CD4-positive, alpha-beta T cell treated with Interleukin-15 for 1 hour (primary cell): ENCODE results near the gene IL1RL2.
A peak's percentile ranks its signal among the peaks of the same experiment; 100 is the strongest.

ENCODE experiments used
- DNase-seq: peaks from one replicate; pipeline ENCODE4 v3.0.0-alpha.2; 2020

IL1RL2 gene

DNA sequence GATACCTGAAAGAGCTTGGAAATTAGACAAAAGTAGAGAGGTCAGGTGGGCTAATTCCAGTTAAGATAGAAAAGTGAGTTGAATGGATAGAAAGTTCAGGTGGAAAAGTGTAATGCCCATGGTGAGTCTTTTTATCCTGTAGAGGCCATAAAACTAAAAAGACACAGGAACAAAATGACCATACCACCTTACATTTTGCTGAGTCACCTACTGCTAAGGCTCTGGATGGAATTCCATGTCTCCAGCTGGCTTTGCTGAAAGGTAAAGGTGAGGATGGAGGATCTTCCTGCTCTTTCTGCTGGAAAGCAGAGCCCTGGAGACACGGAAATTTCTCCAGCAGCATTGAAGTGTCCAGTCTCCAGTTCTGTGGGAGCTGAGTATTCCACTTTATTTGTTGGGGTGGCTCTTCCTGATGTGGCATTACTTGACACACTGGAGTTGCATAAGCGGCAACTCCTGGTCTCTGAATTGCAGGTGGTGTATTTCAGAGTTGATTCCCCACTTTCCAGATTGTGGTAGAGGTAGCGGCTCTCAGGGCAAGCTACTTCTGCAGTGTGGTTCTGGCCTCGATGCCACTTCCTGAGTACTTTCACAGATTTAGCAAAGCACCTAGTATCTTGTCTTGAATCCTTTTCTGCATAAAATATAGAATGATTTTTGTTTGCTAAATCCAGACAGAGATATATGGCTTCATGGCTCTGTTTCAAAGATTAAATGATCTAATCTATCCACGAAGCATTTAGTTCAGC, 10.7 kb downstream of the IL1RL2 start:
- DNase-seq, result no peak

- DNase-seq, result no peak
Measured at GRCh38 chr2:102200539-102200938, 13.7 kb downstream of the IL1RL2 start.

- no peak for DNase-seq
Measured at GRCh38 chr2:102204638-102205037, 17.8 kb downstream of the IL1RL2 start.

- DNase-seq, result no peak
Measured at GRCh38 chr2:102206666-102207341, 20.0 kb downstream of the IL1RL2 start.

DNA sequence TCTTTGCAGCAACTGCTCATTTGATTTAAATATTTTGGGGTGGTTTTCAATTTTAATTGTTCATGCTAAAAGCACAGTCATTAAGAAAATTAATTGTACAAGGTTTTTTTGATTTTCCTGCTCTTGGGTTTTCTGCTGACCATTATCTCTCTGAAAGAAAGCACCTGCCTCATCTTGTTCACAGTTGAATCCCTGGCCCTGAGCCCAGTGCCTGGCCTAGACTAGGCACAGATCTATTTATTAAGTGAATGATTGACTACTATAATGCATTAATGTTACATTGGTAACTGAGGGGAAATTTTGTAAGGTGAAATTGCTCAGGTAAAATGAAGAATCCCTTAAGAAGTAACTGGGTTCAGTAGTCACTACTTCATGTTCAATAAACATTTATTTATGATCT, 22.0 kb downstream of the IL1RL2 start:
- DNase-seq, result no peak

DNA sequence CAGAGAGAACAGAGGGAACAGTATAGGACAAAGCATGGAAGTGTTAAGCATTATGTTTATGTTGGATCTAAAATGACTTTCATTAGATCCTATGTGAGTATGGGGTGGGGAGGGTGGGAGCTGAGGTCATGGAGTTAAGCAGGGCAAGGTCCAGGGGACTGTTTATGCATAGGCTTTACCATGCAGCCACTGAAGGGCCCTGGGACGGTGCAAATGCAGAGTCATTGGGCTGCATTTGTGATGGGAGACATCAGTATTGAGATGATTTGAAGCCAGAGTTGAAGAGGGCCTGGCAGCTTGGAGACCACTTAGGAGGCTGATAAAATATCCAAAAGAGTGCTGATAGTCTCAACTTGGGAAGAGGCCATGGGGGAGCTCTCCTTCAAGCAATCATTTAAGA, 22.7 kb downstream of the IL1RL2 start:
- no peak for DNase-seq

DNA sequence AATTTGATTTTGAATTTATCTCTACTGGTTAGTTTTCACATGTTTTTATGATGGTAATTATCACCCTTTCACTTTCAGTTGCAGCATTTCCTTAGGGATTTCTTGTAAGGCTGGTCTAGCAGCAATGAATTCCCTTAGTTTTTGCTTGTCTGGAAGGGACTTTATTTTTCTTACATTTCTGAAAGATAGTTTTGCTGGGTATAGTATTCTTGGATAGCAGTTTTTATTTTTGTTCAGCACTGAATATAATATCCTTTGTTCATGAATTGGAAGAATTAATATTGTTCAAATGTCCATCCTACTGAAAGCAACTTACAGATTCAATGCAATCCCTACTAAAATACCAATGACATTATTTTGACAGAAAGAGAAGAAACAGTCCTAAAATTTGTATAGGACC, 30.2 kb downstream of the IL1RL2 start:
- DNase-seq, result no peak

GRCh38 chr2:102224824-102225739, 38.3 kb downstream of the IL1RL2 start:
- DNase-seq, result no peak

GRCh38 chr2:102226171-102226570, 39.3 kb downstream of the IL1RL2 start:
- DNase-seq, result no peak

GRCh38 chr2:102226612-102227391, 40.0 kb downstream of the IL1RL2 start:
- no peak for DNase-seq

DNA sequence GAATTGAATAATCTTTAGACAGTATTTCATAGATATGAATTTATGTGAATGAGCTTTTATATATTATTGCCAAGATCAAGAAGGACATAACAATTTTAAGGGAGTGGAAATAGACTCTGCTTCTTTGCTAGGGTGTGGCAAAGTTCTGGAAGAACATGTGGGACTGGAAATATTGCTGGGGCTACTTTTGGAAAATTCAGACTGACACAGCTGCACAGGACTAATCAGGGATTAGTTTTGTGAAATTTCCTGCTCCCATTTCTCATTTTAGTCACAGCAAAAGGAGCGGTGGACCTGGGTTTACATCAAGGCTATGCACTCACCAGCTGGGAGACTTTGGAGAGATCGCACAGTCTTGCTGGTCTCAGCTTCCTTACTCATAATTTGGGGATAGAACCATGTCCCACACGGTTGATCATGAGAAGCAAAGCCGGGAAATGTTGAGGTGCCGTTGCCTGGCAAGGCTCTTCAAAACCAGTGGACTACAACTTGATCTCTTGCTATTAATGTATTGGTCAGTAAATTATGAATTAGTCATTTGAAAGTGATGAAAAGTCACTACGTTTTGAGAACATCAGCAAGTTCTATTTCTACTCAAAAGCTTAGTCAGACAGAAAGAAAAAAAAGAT, 42.4 kb downstream of the IL1RL2 start:
- DNase-seq, result no peak

DNA sequence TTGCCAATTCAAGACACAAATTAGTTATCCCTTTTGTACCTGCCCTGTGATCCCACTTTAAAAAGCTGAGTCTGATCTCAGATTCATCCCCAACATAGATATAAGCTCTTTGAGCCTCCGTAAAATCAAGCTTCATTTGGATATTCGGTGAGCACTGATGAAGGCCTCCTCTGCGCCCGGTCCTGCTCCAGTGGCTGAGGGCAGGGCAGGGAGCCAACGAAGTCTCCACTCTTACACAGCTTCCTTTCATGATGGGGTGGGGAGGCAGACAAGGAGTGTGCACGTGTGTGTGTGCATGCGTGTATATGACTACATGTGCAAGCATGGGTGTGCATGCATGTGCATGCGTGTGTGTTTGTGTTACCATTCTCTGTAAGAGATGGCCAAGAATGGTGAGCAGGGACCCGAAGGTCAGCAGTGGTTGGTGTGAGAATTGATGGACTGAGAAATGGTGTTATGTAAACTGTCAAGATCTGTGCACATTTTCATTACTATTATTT, 43.6 kb downstream of the IL1RL2 start:
- DNase-seq, result no peak

DNA sequence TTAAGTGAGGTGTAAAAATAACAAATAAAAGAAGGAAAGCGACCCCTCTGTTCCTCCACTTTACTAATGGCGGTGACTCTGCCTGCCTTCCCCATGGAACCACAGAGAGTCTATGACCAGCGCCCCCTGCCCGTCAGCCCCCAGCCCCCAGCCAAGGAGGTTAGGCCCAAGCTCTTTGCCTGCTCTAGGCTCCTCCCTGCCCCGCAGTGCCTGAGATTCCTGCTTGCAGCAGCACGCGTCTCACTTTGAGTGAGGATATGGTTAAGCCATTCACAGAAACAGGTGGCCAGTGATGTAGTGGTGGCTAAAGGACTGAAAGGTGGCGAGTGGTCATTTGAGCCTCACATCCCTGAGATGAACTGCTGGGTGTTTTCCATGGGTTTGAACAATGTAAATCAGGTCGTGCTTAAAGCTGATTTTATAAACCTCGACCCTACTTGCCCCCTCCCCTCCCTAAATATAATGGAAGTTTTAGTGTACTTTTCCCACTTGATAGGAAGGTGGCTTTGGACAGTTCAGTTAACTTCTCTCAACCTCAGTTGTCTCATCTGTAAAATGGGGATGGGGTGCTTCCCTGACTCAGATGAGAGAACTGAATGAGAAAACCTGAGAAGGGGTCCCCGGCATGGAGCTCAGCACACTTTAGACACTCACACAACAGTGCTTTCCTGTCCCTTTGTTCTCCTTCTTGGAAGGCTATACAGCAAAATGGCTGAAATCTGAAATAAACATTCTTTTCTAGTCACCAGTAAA, 46.5 kb downstream of the IL1RL2 start:
- no peak for DNase-seq

DNA sequence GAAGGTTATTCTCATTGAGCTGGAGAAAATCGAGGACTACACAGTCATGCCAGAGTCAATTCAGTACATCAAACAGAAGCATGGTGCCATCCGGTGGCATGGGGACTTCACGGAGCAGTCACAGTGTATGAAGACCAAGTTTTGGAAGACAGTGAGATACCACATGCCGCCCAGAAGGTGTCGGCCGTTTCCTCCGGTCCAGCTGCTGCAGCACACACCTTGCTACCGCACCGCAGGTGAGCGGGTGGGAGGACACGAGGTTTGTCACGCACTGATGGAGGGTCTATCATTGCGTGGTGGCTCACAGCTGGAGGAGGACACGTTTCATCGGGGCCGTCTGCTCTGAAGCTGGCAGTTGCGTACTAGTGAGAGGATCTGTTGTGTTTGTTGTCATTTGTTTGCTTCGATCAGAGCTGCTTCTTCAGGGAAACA, 48.2 kb downstream of the IL1RL2 start:
- no peak for DNase-seq

- DNase-seq, result peak; percentile 31
Measured at GRCh38 chr2:102235491-102235890, 48.7 kb downstream of the IL1RL2 start.

- DNase-seq, result no peak
Measured at GRCh38 chr2:102236132-102236531, 49.3 kb downstream of the IL1RL2 start.

- no peak for DNase-seq
Measured at GRCh38 chr2:102237176-102237575, 50.4 kb downstream of the IL1RL2 start.

DNA sequence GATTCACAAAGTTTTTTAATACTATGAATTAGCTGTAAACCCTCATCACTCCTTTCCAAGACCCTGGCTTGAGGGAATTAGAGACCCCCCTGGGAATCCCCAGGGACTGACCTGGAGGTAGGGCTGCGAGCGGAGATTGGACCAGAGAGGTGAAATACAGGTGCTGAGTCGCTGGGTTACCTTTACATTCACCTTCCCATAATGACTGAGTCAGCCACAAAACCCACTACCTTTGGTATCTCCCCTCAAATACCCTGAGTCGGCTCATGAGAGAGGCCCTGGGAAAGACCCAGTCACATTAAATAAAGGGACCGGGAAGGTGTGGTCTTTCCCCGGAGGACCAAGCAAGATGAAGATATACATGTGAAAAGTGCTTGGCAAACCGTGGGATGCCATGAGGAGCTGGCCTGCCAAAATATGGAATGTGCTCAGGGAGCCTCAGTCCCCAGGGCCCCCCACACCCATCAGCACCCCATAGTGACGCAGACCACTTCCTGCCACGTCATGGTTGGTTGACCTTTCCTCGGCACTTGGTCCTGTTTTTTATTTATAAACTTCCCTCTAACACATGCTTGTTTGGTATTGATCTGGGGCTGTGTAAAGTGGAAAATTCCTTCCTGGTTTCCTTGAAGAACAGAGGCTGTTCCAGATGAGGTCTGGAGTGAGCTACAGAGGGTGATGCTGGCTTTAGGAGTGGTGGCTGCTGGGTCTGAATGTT, 51.4 kb downstream of the IL1RL2 start:
- peak; percentile 38 for DNase-seq

- no peak for DNase-seq
Measured at GRCh38 chr2:102238778-102239177, 52.0 kb downstream of the IL1RL2 start.

DNA sequence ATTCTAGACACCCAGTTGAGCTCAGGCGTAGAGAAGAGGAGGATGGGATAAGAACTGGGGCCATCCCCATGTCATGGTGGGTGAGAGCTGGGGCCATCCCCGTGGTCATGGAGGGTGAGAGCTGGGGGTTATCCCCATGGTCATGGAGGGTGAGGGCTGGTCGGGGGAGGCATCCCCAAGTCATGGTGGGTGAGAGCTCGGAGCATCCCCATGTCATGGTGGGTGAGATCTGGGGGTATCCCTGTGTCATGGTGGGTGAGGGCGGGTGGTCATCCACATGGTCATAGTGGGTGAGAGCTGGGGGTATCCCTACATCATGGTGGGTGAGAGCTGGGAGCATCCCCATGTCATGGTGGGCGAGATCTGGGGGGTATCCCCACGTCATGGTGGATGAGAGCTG, 52.5 kb downstream of the IL1RL2 start:
- DNase-seq, result no peak
